Lower lobe of right lung (tissue), 2 donors: ENCODE measurements around the gene DNAH1. TPM values are rescaled to one million over a fixed set of nuclear protein-coding genes. Genes with fewer than 3 reads are reported as not detected.
A peak's percentile ranks its signal among the peaks of the same experiment; 100 is the strongest.

Source experiments
- ATAC-seq, 2 donors: fragments of 200-7000 bp; cut with Tn5 transposase; one replicate each; pipeline ENCODE4 v1.9.1; 2020 to 2022; ENCODE audit warnings: mild to moderate bottlenecking in 2 of 2, moderate library complexity in 2 of 2
- DNase-seq: peaks from one replicate; pipeline ENCODE4 v3.0.0-alpha.2; 2020
- H3K27ac ChIP-seq: fragments of 200-600 bp; one replicate; pipeline ENCODE4 v1.8.0; 2022
- H3K27me3 ChIP-seq: fragments of 200-600 bp; one replicate; pipeline ENCODE4 v1.8.0; 2022; ENCODE audit warnings: low read depth
- H3K36me3 ChIP-seq: fragments of 200-600 bp; one replicate; pipeline ENCODE4 v1.8.0; 2022; ENCODE audit warnings: mild to moderate bottlenecking
- H3K4me1 ChIP-seq: fragments of 200-600 bp; one replicate; pipeline ENCODE4 v1.8.0; 2022
- H3K4me3 ChIP-seq: fragments of 200-600 bp; one replicate; pipeline ENCODE4 v1.8.0; 2022; ENCODE audit warnings: mild to moderate bottlenecking
- H3K9me3 ChIP-seq: fragments of 200-600 bp; one replicate; pipeline ENCODE4 v1.8.0; 2022
- CTCF ChIP-seq: fragments of 200-600 bp; IDR thresholded peaks from one replicate; pipeline ENCODE4 v1.8.0; 2022; ENCODE audit warnings: antibody characterized with exemption, mild to moderate bottlenecking
- intact Hi-C: fragments of 100-400 bp; cut with DNase I; formaldehyde crosslinking; loops from one replicate; pipeline ENCODE4 v1.11.0; 2022
- total RNA-seq: library from RNA; stranded (reverse); fragmentation: NEBNext Ultra II Directional; extraction: Animal tissue kit (Norgen Biotek cat#: 25700); gene quantifications from one replicate; pipeline ENCODE4 v1.2.1, GENCODE V29; 2021
- donor health status: DM: no; HTN: yes; CAD: no; lungs with severe emphysema.

Gene DNAH1
- total RNA-seq, 1 donor from 2014 or later = 16.4 TPM

GRCh38 chr3:52372822-52373504 is 56.8 kb downstream of the DNAH1 start:
- peak; percentile 8 for TF ChIP-seq CTCF

GRCh38 chr3:52373676-52374075 is 57.6 kb downstream of the DNAH1 start:
- Histone ChIP-seq H3K27me3 (no peaks in the 10 kb centered on the region), H3K27ac (no peak overlapping the region), H3K36me3 (peaks cover 7% of the 10 kb centered on the region), H3K4me3 (no peak overlapping the region), H3K4me1 (peaks cover 7% of the 10 kb centered on the region), H3K9me3 (no peaks in the 10 kb centered on the region)
- no peak for TF ChIP-seq CTCF
- no peak for DNase-seq
- intact Hi-C loops = no loop called here
- ATAC-seq = no peak

More at GRCh38 chr3:52372822-52373504, 56.8 kb downstream of the DNAH1 start:
- intact Hi-C loops = no loop called here
- Histone ChIP-seq H3K4me1 (peaks cover 7% of the 10 kb centered on the region), H3K27ac (no peak overlapping the region), H3K9me3 (no peaks in the 10 kb centered on the region), H3K27me3 (no peaks in the 10 kb centered on the region), H3K36me3 (peaks cover 7% of the 10 kb centered on the region), H3K4me3 (peak overlapping the region; percentile 25)
- no peak for DNase-seq
- ATAC-seq = peak in 1 of 2 donors; percentile 14

- Histone ChIP-seq H3K4me3 (no peak overlapping the region), H3K9me3 (no peaks in the 10 kb centered on the region), H3K27me3 (no peaks in the 10 kb centered on the region), H3K27ac (no peak overlapping the region), H3K36me3 (peaks cover 7% of the 10 kb centered on the region), H3K4me1 (peaks cover 7% of the 10 kb centered on the region)
- TF ChIP-seq CTCF = no peak
- ATAC-seq = no peak
- intact Hi-C loops = no loop called here
- DNase-seq = no peak
These were observed 58.1 kb downstream of the DNAH1 start for GRCh38 chr3:52374173-52374572.

- Histone ChIP-seq H3K27ac (no peak overlapping the region), H3K4me3 (no peak overlapping the region), H3K27me3 (no peaks in the 10 kb centered on the region), H3K9me3 (no peaks in the 10 kb centered on the region), H3K4me1 (no peaks in the 10 kb centered on the region), H3K36me3 (peaks cover 7% of the 10 kb centered on the region)
- DNase-seq = no peak
- no peak for TF ChIP-seq CTCF
- ATAC-seq = no peak
- intact Hi-C loops = no loop called here
These were observed 63.5 kb downstream of the DNAH1 start for GRCh38 chr3:52379610-52380009.

GRCh38 chr3:52380023-52380422 is 63.9 kb downstream of the DNAH1 start:
- H3K27ac ChIP-seq = no peak overlapping the region
- H3K4me3 ChIP-seq = no peak overlapping the region
- intact Hi-C loops = no loop called here
- peaks cover 7% of the 10 kb centered on the region for H3K36me3 ChIP-seq
- no peaks in the 10 kb centered on the region for H3K4me1 ChIP-seq
- TF ChIP-seq CTCF = no peak
- DNase-seq (no peak), ATAC-seq (no peak)
- no peaks in the 10 kb centered on the region for H3K9me3 ChIP-seq
- no peaks in the 10 kb centered on the region for H3K27me3 ChIP-seq
